GM12801 (cell line): Measurements from ENCODE around the gene SELENOI.

ENCODE experiments used
- TF ChIP-seq, protein P1 (sequence below): IDR thresholded peaks from one replicate; pipeline ENCODE4 v1.5.1; 2011; ENCODE audit warnings: control low read depth; ENCODE audit not compliant: insufficient read length; ENCODE audit errors: extremely low read depth

Gene SELENOI

DNA sequence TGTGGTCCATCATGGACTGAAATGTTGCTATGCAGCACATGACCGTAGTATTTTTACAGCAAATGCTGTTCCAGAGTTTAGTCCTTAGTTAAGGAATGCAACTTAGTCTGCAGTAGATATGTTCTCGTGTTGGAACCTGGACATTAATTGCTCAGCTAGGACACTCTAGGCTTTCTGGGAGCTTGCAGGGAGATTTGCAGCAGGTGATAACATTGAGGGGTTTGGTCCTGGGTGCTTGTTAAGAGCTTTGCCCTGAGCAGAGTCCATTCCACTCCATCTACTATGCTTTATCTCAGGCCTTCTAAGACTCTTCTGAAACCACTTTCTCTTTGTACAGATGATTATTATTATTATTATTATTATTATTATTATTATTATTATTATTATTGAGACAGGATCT lies 82.9 kb downstream of the SELENOI start:
- TF ChIP-seq, protein P1, sequence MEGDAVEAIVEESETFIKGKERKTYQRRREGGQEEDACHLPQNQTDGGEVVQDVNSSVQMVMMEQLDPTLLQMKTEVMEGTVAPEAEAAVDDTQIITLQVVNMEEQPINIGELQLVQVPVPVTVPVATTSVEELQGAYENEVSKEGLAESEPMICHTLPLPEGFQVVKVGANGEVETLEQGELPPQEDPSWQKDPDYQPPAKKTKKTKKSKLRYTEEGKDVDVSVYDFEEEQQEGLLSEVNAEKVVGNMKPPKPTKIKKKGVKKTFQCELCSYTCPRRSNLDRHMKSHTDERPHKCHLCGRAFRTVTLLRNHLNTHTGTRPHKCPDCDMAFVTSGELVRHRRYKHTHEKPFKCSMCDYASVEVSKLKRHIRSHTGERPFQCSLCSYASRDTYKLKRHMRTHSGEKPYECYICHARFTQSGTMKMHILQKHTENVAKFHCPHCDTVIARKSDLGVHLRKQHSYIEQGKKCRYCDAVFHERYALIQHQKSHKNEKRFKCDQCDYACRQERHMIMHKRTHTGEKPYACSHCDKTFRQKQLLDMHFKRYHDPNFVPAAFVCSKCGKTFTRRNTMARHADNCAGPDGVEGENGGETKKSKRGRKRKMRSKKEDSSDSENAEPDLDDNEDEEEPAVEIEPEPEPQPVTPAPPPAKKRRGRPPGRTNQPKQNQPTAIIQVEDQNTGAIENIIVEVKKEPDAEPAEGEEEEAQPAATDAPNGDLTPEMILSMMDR = no peak

DNA sequence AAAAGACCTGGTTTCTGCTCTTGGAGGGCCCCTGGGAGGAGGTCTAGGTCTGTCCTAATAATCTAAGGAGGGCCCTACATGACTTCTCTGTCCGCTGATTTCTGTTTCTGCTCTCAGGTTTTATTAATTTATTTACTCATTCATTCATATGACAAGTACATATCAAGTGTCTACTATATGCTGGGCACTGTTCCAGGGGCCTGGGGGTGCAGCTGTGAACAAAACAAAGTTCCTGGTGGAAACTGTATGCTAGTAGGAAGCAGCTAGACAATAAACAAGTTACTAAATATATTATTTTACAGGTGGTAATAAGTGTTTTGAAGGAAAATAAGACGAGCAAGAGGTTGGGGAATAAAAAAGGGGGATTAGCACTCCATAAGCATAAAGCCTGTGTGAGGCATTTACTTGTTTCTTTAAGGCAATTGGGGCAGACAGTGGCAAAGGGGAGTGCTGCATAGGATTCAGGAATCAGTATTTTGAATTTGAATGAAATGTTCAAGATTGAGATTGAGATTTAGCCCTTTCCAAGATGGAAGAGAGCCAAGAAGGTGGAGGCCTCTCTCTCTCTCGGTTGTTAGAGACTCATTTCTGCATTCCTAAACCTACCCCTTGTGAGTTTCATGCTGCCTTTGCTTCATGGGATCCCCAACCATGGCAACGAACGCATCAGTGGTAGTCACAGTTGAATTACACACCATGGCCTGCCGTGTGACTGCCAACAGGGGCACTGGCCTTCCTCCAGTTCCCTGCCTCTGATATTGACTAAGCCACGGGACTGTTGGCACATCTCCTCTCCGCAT lies 84.0 kb downstream of the SELENOI start:
- TF ChIP-seq, protein P1 = no peak

DNA sequence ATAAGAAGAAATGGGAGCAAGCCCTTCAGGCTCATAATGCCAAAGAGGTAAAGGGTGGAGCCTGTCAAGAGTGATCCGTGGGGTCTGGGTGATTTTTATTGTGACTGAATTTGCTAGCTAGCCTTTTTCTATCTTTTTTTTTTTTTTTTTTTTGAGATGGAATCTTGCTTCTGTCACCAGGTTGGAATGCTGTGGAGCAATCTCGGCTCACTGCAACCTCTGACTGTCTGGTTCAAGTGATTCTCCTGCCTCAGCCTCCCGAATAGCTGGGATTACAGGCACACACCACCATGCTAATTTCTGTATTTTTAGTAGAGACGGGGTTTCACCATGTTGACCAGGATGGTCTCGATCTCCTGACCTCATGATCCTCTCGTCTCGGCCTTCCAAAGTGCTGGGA lies 84.9 kb downstream of the SELENOI start:
- TF ChIP-seq, protein P1 = no peak

DNA sequence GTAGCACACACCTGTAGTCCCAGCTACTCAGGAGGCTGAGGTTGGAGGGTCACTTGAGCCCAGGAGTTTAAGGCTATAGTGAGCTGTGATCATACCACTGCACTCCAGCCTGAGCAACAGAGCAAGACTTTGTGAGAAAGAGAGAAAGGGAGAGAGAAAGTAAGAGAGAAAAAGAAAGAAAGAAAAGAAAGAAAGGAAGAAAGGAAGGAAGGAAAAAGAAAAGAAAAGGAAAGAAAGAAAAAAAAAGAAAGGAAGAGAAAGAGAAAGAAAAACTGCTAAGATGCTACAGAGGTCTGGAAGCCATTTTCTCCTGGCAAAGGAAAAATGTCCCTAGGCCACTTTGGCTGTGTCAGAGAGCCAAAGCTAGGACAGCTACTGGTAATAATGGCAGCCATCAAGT lies 86.4 kb downstream of the SELENOI start:
- TF ChIP-seq, protein P1 = no peak

DNA sequence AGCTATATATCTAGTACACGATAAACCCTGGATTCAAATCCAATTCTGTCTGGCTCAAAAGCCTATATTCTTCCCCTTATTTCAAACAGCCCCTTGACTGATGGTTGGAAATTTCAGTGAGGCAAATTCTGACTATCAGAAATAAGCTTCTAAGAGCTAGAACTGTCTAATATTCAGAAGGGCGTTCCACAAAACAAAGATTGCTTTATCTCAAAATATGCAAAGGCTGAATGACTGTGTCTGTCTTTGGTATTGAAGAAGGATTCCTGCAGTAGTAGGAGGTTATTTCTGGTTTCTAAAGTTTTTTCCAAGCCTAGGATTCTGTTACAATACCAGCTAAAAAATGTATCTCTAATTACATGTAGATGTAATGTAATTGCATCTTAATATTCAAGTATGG lies 86.9 kb downstream of the SELENOI start:
- TF ChIP-seq, protein P1 = no peak

DNA sequence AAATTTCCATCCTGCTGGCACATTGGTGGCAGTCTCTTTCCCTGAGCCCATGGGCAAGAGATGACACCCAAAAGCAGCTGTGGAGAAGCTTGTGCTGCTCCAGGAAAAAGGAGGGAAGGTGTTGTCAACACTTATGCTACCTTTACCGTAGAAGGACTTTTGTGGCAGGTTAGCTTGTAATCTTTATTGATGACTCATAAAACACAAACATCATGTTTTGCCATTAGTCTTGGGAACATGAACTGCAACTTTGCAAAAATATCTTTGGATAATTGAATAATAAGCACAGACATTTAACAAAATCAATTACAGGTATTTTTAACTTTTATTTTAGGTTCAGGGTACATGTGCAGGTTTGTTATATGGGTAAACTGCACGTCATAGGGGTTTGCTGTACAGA lies 89.2 kb downstream of the SELENOI start:
- TF ChIP-seq, protein P1 = no peak

DNA sequence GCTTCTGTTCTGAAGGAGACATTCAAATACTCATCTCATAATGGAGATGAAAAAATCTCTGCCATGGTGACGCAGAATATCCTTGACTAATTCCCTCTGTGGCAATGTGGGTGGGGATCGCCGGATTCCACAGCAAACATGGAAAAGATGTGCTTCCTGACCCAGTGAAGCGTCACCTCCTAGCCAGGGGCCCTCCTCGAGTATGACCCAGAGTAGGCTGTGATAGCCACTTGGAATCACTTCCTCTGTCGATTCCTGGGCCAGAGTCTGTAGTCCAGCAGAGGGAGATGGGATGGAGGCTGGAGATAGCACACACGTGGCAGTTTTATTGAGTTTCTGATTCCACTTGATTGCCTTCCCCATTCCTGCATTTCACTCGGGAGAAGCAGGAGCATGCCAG lies 92.6 kb downstream of the SELENOI start:
- TF ChIP-seq, protein P1 = no peak
